Breast epithelium (tissue), 3 donors: ENCODE results near the gene NRBP1.

ENCODE experiments used
- CTCF ChIP-seq, 3 donors: fragments of 450-650 bp; IDR thresholded peaks; one replicate each; pipeline ENCODE4 v1.5.1; 2016 to 2017; ENCODE audit warnings: antibody characterized with exemption in 3 of 3, mild to moderate bottlenecking in 3 of 3, moderate library complexity in 3 of 3
- POLR2A ChIP-seq: fragments of 450-650 bp; IDR thresholded peaks from one replicate; pipeline ENCODE4 v1.6.1; 2016; ENCODE audit warnings: antibody characterized with exemption, mild to moderate bottlenecking, moderate library complexity
- POLR2AphosphoS5 ChIP-seq, 3 donors: sonication (generic); formaldehyde crosslinking; IDR thresholded peaks; one replicate each; pipeline ENCODE4 v1.6.1; 2017; ENCODE audit warnings: antibody characterized with exemption in 3 of 3

DNA sequence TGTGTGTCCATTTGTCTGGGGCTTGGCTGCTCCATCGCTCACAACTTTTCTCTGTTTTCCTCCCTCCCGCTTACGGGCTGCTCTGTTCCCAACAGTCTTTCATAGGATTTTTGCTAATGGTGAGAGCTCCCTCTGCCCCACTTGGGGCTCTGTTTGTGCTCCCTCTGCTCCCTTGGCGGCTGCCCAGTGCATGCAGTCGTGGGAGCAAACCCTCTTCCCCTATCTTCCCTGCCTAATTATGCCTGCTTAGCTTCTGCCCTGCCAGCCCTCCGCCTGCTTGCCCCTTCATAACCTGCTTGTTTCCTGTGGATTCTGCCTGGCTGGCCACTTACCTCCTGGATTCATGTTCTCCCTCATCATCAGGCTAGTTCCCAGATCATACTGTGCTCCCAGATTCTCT lies 7.2 kb downstream of the NRBP1 start:
- TF ChIP-seq CTCF (IDR thresholded peaks at IDR 0.05) (no peak), POLR2A (no peak), POLR2AphosphoS5 (IDR thresholded peaks at IDR 0.05) (no peak)
